IMR-90 (cell line): ENCODE measurements around the gene RBPJ. TPM values are rescaled to one million over a fixed set of nuclear protein-coding genes. Genes with fewer than 3 reads are reported as not detected.
A peak's percentile ranks its signal among the peaks of the same experiment; 100 is the strongest.

Experiments used
- ATAC-seq: fragments of 200-7000 bp; cut with Tn5 transposase; 2 replicates; pipeline ENCODE4 v1.9.1; 2020; ENCODE audit warnings: low read depth, mild to moderate bottlenecking, moderate library complexity
- BruUV-seq: library from RNA; stranded (reverse); fragments of 400-500 nt; replicated peaks from 2 replicates; lab custom pipeline; 2021; lab: Mats Ljungman, UMichigan
- CTCF ChIA-PET: fragments of 300-600 bp; formaldehyde crosslinking; extraction: SDS; loops from one replicate; lab custom pipeline; 2021; ENCODE audit warnings: antibody characterized with exemption; lab: Yijun Ruan, JAX
- POLR2A ChIA-PET: fragments of 300-600 bp; sonication (Branson Sonifier 250); formaldehyde crosslinking; loops from one replicate; lab custom pipeline; 2022; ENCODE audit warnings: antibody characterized with exemption; ENCODE audit not compliant: unreplicated experiment; lab: Charles Lee
- DNase-seq: peaks from one replicate; pipeline ENCODE4 v3.0.0; 2013
- H2AFZ ChIP-seq: replicated peaks from 2 replicates; pipeline ENCODE3; 2013; ENCODE audit warnings: low read length, mild to moderate bottlenecking; ENCODE audit not compliant: poor library complexity
- H2AK5ac ChIP-seq: 2 replicates; pipeline ENCODE4 v1.6.1; 2013; ENCODE audit warnings: low read depth, low read length, inconsistent platforms
- H2AK9ac ChIP-seq: replicated peaks from 2 replicates; pipeline ENCODE3; 2013; ENCODE audit warnings: mild to moderate bottlenecking, low read depth, low read length, moderate library complexity; ENCODE audit not compliant: poor library complexity
- H2BK120ac ChIP-seq: 2 replicates; pipeline ENCODE4 v1.6.1; 2013; ENCODE audit warnings: low read depth, low read length, inconsistent platforms
- H2BK15ac ChIP-seq: 3 replicates; pipeline ENCODE4 v1.6.1; 2013; ENCODE audit warnings: low read depth, low read length, inconsistent platforms
- H2BK20ac ChIP-seq: 2 replicates; pipeline ENCODE4 v1.6.1; 2013; ENCODE audit warnings: low read depth, mild to moderate bottlenecking, inconsistent platforms, low read length, moderate library complexity
- H2BK5ac ChIP-seq: 2 replicates; pipeline ENCODE4 v1.6.1; 2013; ENCODE audit warnings: mild to moderate bottlenecking, low read depth, low read length, inconsistent platforms; ENCODE audit not compliant: poor library complexity, severe bottlenecking
- H3K14ac ChIP-seq: replicated peaks from 2 replicates; pipeline ENCODE4 v1.6.1; 2013; ENCODE audit warnings: low read depth, low read length, inconsistent platforms
- H3K18ac ChIP-seq: 2 replicates; pipeline ENCODE4 v1.6.1; 2013; ENCODE audit warnings: low read depth, low read length, control low read depth
- H3K23ac ChIP-seq: 2 replicates; pipeline ENCODE4 v1.6.1; 2013; ENCODE audit warnings: low read depth, low read length, inconsistent platforms
- H3K27ac ChIP-seq: 2 replicates; pipeline ENCODE4 v1.5.1; 2013; ENCODE audit warnings: mild to moderate bottlenecking, control low read depth, low read length; ENCODE audit not compliant: insufficient read depth
- H3K27me3 ChIP-seq: 2 replicates; pipeline ENCODE4 v1.6.1; 2013; ENCODE audit warnings: low read length; ENCODE audit not compliant: control insufficient read depth, insufficient read depth
- H3K36me3 ChIP-seq: 2 replicates; pipeline ENCODE4 v1.6.1; 2013; ENCODE audit warnings: low read length, mixed read lengths; ENCODE audit not compliant: control insufficient read depth, insufficient read depth
- H3K4ac ChIP-seq: 2 replicates; pipeline ENCODE4 v1.6.1; 2013; ENCODE audit warnings: low read depth, low read length, inconsistent platforms
- H3K4me1 ChIP-seq: 2 replicates; pipeline ENCODE4 v1.6.1; 2013; ENCODE audit warnings: low read length, mixed read lengths; ENCODE audit not compliant: control insufficient read depth, insufficient read depth
- H3K4me2 ChIP-seq: 2 replicates; pipeline ENCODE4 v1.6.1; 2013; ENCODE audit warnings: low read depth, mild to moderate bottlenecking, control low read depth, low read length, moderate library complexity
- H3K4me3 ChIP-seq: 2 replicates; pipeline ENCODE4 v1.5.1; 2013; ENCODE audit warnings: low read depth, mild to moderate bottlenecking, control low read depth, low read length, moderate library complexity; ENCODE audit not compliant: insufficient read depth
- H3K56ac ChIP-seq: 2 replicates; pipeline ENCODE4 v1.6.1; 2013; ENCODE audit warnings: low read length, inconsistent platforms; ENCODE audit not compliant: insufficient read depth; ENCODE audit errors: extremely low read depth
- H3K79me1 ChIP-seq, 2 experiments: 2 replicates each; pipeline ENCODE4 v1.6.1; 2013; ENCODE audit warnings: low read length in 2 of 2, inconsistent platforms in 1 of 2, low read depth in 1 of 2
- H3K9ac ChIP-seq: 2 replicates; pipeline ENCODE4 v1.6.1; 2013; ENCODE audit warnings: low read depth, low read length, control low read depth
- H3K9me1 ChIP-seq: 2 replicates; pipeline ENCODE4 v1.6.1; 2013; ENCODE audit warnings: low read length, inconsistent platforms; ENCODE audit not compliant: insufficient read depth
- H3K9me3 ChIP-seq: 2 replicates; pipeline ENCODE4 v1.6.1; 2013; ENCODE audit warnings: low read length; ENCODE audit not compliant: control insufficient read depth, insufficient read depth
- H4K20me1 ChIP-seq: 2 replicates; pipeline ENCODE4 v1.6.1; 2013; ENCODE audit warnings: low read length, inconsistent platforms; ENCODE audit not compliant: insufficient read depth
- H4K5ac ChIP-seq: 2 replicates; pipeline ENCODE4 v1.6.1; 2013; ENCODE audit warnings: mild to moderate bottlenecking, low read depth, low read length, control low read depth
- H4K8ac ChIP-seq, 2 experiments: 2 replicates each; pipeline ENCODE4 v1.6.1; 2013; ENCODE audit warnings: low read depth in 2 of 2, low read length in 2 of 2, control low read depth in 1 of 2, inconsistent platforms in 1 of 2
- H4K91ac ChIP-seq: 2 replicates; pipeline ENCODE4 v1.6.1; 2013; ENCODE audit warnings: low read depth, low read length, inconsistent platforms; ENCODE audit not compliant: insufficient read depth
- BHLHE40 ChIP-seq: fragments of 150-350 bp; IDR thresholded peaks from 2 replicates; pipeline ENCODE4 v1.6.1; 2016; ENCODE audit warnings: mild to moderate bottlenecking, low read depth, low read length
- CEBPB ChIP-seq: IDR thresholded peaks from 2 replicates; pipeline ENCODE4 v1.6.1; 2012; ENCODE audit warnings: low read depth, low read length, improper control_type of control experiment
- CHD1 ChIP-seq: IDR thresholded peaks from 2 replicates; pipeline ENCODE4 v1.6.1; 2012; ENCODE audit warnings: low read depth, low read length, improper control_type of control experiment
- FOS ChIP-seq: fragments of 150-350 bp; IDR thresholded peaks from 2 replicates; pipeline ENCODE4 v1.6.1; 2016; ENCODE audit warnings: low read depth, low read length
- MAFK ChIP-seq: IDR thresholded peaks from 2 replicates; pipeline ENCODE4 v1.6.1; 2012; ENCODE audit warnings: low read depth, low read length, improper control_type of control experiment
- MAZ ChIP-seq: IDR thresholded peaks from 2 replicates; pipeline ENCODE4 v1.6.1; 2012; ENCODE audit warnings: low read depth, mild to moderate bottlenecking, low read length, improper control_type of control experiment, moderate library complexity, borderline replicate concordance
- MXI1 ChIP-seq: IDR thresholded peaks from 2 replicates; pipeline ENCODE4 v1.6.1; 2012; ENCODE audit warnings: low read depth, mild to moderate bottlenecking, low read length, moderate library complexity, borderline replicate concordance
- NFE2L2 ChIP-seq: fragments of 150-350 bp; IDR thresholded peaks from 2 replicates; pipeline ENCODE4 v1.6.1; 2016; ENCODE audit warnings: low read depth, mild to moderate bottlenecking, low read length
- POLR2A ChIP-seq: IDR thresholded peaks from 2 replicates; pipeline ENCODE4 v1.6.1; 2012; ENCODE audit warnings: mild to moderate bottlenecking, low read depth, low read length
- RAD21 ChIP-seq: IDR thresholded peaks from 2 replicates; pipeline ENCODE4 v1.6.1; 2012; ENCODE audit warnings: low read length, improper control_type of control experiment
- RCOR1 ChIP-seq: IDR thresholded peaks from 2 replicates; pipeline ENCODE4 v1.6.1; 2012; ENCODE audit warnings: mild to moderate bottlenecking, low read length, improper control_type of control experiment; ENCODE audit not compliant: insufficient replicate concordance
- RFX5 ChIP-seq: IDR thresholded peaks from 2 replicates; pipeline ENCODE4 v1.8.0; 2012; ENCODE audit warnings: low read depth, mild to moderate bottlenecking, low read length, moderate library complexity
- SMC3 ChIP-seq: fragments of 150-350 bp; IDR thresholded peaks from 2 replicates; pipeline ENCODE4 v1.6.1; 2016; ENCODE audit warnings: low read depth, mild to moderate bottlenecking, antibody characterized with exemption, low read length, moderate library complexity
- WGBS, 2 experiments: methylation state at CpG; one replicate each; pipeline versions ENCODE4 v1.1.5 to v1.1.7; 2013; ENCODE audit warnings: missing lambda C conversion rate in 2 of 2; ENCODE audit not compliant: insufficient read length in 1 of 2; ENCODE audit errors: extremely low coverage in 2 of 2; 5-methylcytosine and 5-hydroxymethylcytosine counted together
- dilution Hi-C: fragments of 300-500 bp; cut with HindIII; formaldehyde crosslinking; loops from one replicate; pipeline ENCODE4 v1.14.3; 2018; ENCODE audit warnings: low sequenced_read_pairs; ENCODE audit not compliant: unreplicated experiment
- in situ Hi-C: fragments of 300-500 bp; cut with MboI; formaldehyde crosslinking; loops from 3 replicates; pipeline ENCODE4 v1.14.3; 2019; ENCODE audit warnings: low sequenced_read_pairs, inconsistent platforms, mixed read lengths
- intact Hi-C: fragments of 100-400 bp; cut with micrococcal nuclease; formaldehyde crosslinking; loops from 2 replicates; pipeline ENCODE4 v1.10.0; 2022
- polyA plus RNA-seq, 3 experiments: library from polyadenylated mRNA; depleted of rRNA; stranded (reverse); fragments of >200 nt; gene quantifications; 2 replicates each; pipeline ENCODE4 v1.2.3, GENCODE V29; 2012; ENCODE audit warnings: low replicate concordance in 1 of 3
- total RNA-seq: library from RNA; depleted of rRNA; stranded (reverse); fragments of >200 nt; gene quantifications from 2 replicates; pipeline ENCODE4 v1.2.3, GENCODE V29; 2012
- TF ChIP-seq, protein P1 (sequence below): fragments of 150-350 bp; IDR thresholded peaks from 2 replicates; pipeline ENCODE4 v1.6.1; 2016; ENCODE audit warnings: low read depth, mild to moderate bottlenecking, low read length, moderate library complexity, borderline replicate concordance
- TF ChIP-seq, protein P2 (sequence below): fragments of 150-350 bp; IDR thresholded peaks from 2 replicates; pipeline ENCODE4 v1.6.1; 2017; ENCODE audit warnings: mild to moderate bottlenecking, antibody characterized with exemption, low read length, low read depth

Gene RBPJ
- total and polyA plus RNA-seq, 2 of the 4 experiments (the other 2 are of a cell fraction), result 50.3 to 148 TPM

DNA sequence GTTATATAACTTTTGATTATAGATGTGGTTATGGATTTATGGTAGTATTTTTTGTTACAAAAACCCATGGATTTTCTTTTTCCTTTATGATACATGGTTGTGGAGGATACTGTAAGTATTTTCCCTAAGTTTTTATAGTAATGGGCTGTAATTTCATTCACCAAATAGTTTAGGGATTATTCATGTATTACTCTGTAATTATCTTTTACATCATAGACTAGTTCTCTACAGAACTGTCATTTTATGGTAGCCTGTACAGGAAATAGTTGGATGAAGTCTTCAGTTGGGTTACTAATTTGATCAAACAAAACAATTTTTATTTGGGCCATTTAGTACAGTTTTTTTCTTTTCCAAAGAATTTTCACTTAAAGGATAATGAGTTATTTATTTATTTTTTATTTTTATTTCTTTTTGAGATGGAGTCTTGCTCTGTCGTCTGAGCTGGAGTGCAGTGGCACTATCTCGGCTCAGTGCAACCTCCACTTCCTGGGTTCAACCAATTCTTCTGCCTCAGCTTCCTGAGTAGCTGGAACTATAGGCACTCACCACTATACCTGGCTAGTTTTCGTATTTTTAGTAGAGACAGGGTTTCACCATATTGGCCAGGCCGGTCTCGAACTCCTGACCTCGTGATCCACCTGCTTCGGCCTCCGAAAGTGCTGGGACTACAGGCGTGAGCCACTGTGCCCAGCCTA lies 42.1 kb downstream of the RBPJ start:
- in situ Hi-C loops (no loop called here), dilution Hi-C loops (no loop called here), intact Hi-C loops (no loop called here)
- H2BK120ac ChIP-seq, result no peak overlapping the region
- ChIA-PET CTCF (no interaction called here), POLR2A (no interaction called here)
- H2BK20ac ChIP-seq, result no peak overlapping the region
- whole genome bisulfite sequencing, 2 experiments, result 100% methylated on average over 7 of the region's 9 CpGs; no CpG with 5 or more reads in 1 of the 2 experiments
- no peak overlapping the region for H3K56ac ChIP-seq
- no peaks in the 10 kb centered on the region for H3K9me3 ChIP-seq
- H3K27ac ChIP-seq, result peak overlapping the region; percentile 35; the same call in 1 of the 2 replicates
- ATAC-seq, result peak; percentile 75
- peaks cover 8% of the 10 kb centered on the region; the same call in 1 of the 2 replicates for H3K36me3 ChIP-seq
- no peak overlapping the region for H4K5ac ChIP-seq
- peak; percentile 56 for DNase-seq
- H2AK5ac ChIP-seq, result no peak overlapping the region
- H3K14ac ChIP-seq, result no peak overlapping the region
- no peak overlapping the region for H2AK9ac ChIP-seq
- no peak overlapping the region for H3K4me3 ChIP-seq
- H3K23ac ChIP-seq, result no peak overlapping the region
- H3K27me3 ChIP-seq, result no peaks in the 10 kb centered on the region
- peaks cover 13 to 53% of the 10 kb centered on the region in 2 experiments for H3K79me1 ChIP-seq
- H2AFZ ChIP-seq, result no peak overlapping the region
- H4K91ac ChIP-seq, result no peak overlapping the region
- peaks cover 8% of the 10 kb centered on the region for H3K4me1 ChIP-seq
- H2BK15ac ChIP-seq, result 0 out of 3 replicates have a peak overlapping the region, but pooled peaks have one; percentile 77
- no TSS peak for BruUV-seq
- no peak overlapping the region for H3K18ac ChIP-seq
- H3K9me1 ChIP-seq, result peaks cover 5% of the 10 kb centered on the region
- H3K4me2 ChIP-seq, result no peak overlapping the region
- H2BK5ac ChIP-seq, result no peak overlapping the region
- peaks cover 58% of the 10 kb centered on the region for H4K20me1 ChIP-seq
- no peak overlapping the region for H3K4ac ChIP-seq
- no peak overlapping the region for H3K9ac ChIP-seq
- no peak overlapping the region for H4K8ac ChIP-seq
- TF ChIP-seq RFX5 (no peak), RCOR1 (no peak), MXI1 (no peak), SMC3 (no peak), MAZ (no peak), FOS (no peak), NFE2L2 (no peak), RAD21 (no peak), CEBPB (no peak), BHLHE40 (no peak), CHD1 (no peak), MAFK (no peak), POLR2A (no peak)
- TF ChIP-seq, protein P1, sequence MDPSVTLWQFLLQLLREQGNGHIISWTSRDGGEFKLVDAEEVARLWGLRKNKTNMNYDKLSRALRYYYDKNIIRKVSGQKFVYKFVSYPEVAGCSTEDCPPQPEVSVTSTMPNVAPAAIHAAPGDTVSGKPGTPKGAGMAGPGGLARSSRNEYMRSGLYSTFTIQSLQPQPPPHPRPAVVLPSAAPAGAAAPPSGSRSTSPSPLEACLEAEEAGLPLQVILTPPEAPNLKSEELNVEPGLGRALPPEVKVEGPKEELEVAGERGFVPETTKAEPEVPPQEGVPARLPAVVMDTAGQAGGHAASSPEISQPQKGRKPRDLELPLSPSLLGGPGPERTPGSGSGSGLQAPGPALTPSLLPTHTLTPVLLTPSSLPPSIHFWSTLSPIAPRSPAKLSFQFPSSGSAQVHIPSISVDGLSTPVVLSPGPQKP, result no peak
- TF ChIP-seq, protein P2, sequence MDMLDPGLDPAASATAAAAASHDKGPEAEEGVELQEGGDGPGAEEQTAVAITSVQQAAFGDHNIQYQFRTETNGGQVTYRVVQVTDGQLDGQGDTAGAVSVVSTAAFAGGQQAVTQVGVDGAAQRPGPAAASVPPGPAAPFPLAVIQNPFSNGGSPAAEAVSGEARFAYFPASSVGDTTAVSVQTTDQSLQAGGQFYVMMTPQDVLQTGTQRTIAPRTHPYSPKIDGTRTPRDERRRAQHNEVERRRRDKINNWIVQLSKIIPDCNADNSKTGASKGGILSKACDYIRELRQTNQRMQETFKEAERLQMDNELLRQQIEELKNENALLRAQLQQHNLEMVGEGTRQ, result no peak
